NCI-H2029 (cell line): ENCODE data around the gene DYNLRB1.
"Not testable (repeated sequence)": the region's sequence is repeated elsewhere in the genome, so short reads cannot be mapped to it uniquely, and the experiment has no call there.

Experiments
- DNase-seq: peaks from one replicate; lab custom pipeline; 2025; lab: John Stamatoyannopoulos, UW

The DYNLRB1 gene

DNA sequence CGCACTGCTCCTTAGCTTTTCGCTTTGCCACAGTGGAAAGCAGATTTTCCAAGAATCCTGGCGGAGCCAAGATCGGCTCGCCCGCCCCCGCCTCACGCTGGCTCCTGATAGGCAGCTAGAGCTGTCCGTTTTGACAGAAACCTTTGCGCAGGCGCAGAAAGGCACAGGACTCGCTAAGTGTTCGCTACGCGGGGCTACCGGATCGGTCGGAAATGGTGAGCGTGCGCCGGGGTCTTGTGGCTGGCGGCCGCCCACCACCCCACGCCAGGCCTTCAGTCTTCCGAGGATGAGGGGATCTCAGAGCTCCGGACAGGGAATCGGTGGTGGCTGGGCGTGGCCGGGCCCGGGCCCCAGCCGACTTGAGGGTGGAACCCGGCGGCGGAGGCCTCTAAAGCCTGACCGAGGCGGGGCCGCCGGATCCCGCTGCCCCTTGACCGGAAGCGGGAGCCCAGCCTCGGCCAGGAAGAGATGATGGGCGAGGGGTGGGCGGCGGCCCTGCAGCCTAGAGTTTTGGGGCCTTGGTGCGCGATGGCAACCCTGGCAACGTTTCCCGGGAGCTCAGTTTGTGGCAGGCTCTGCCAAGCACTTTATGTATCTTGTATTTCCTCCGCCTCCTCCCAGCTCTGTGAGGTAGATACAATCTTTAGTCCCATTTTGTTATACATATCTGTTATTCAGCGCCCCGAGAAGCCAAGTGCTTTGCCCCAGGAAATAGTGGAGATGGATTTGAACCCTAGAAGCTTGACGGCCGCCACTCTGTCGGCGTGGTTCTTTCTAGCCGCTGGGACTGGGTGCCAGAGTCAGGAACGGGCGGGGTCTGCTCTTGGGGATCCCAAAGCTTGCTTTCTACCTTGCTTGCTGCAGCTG lies at the start of gene DYNLRB1:
Gene DYNLRB1 (plus strand): TSS at position 176 of the 867 bp plus-strand sequence. CDS start 37 bp downstream, at position 213.
- DNase-seq: peak; percentile 94

DNA sequence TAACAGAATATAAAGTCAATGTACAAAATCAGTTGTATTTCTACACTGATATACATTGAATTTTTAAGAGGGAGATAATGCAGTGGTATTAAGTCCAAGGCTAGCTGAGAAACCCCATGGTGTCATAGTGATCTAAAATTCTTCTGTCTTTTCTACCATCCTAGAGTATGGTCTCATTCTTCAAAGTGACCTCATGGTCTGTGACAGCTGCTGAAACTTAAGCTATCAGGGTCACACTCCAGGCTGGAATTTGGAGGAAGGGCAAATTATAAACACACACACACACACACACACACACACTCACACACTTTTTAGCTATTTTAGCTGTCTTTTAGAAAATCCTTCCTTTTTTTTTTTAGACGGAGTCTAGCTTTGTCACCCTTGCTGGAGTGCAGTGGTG lies 47.3 kb upstream of the DYNLRB1 start:
- DNase-seq: no peak

DNA sequence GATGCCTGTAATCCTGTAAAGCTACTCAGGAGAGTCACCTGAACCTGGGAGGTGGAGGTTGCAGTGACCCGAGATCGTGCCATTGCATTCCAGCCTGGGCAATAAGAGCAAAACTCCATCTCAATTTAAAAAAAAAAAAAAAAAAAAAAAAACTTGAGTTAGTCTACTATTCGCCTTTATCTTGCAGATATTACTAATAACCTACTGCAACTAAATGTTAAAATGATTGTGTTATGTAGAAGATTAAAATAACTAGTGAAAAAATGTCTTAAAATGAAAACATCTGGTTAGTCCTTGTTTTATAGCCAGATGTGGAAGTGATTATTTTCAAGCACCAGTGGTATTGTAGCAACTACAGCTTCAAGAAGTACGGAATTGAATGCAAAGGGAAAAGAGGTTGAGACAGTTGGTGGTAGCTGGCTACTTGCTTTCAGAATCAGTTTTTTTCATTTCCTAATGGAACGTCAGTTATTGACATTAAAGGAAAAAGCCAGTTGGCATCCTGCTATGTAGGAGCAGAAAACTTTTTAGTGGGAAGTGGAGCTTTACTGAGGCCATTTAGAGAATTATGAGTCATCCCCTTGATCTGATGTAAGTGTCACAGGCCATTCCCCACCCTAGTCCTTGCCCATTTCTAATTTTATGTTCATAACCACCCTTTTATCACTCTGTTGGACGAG lies 43.8 kb upstream of the DYNLRB1 start:
- no peak for DNase-seq

DNA sequence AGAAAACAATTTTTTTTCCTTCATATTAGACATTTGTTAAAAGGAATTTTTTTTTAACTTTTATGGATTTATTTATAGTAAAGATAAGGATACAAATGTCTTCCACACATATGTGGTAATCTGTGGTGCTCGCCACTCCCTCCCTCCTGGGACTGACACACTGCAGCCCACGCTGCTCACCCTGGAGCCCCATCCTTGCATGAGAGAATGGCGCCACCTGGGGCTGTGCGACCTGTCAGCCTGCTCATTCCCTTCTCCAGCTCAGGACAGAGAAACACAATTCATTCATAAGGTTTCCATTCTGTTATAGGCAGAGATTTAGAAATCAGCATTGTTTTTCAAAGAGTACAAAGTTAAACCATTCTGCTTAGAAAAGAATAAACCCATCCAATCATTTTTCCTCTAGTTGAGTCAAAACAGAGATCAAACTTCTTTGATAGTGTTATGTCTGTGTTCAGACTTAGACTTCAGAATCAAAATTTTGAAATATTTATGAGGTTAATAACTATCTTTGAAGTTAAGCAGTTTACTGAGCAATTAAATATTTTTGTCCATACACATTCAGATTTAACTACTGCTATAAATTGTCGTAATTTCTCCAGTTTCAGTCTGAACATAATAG lies 42.8 kb upstream of the DYNLRB1 start:
- no peak for DNase-seq

DNA sequence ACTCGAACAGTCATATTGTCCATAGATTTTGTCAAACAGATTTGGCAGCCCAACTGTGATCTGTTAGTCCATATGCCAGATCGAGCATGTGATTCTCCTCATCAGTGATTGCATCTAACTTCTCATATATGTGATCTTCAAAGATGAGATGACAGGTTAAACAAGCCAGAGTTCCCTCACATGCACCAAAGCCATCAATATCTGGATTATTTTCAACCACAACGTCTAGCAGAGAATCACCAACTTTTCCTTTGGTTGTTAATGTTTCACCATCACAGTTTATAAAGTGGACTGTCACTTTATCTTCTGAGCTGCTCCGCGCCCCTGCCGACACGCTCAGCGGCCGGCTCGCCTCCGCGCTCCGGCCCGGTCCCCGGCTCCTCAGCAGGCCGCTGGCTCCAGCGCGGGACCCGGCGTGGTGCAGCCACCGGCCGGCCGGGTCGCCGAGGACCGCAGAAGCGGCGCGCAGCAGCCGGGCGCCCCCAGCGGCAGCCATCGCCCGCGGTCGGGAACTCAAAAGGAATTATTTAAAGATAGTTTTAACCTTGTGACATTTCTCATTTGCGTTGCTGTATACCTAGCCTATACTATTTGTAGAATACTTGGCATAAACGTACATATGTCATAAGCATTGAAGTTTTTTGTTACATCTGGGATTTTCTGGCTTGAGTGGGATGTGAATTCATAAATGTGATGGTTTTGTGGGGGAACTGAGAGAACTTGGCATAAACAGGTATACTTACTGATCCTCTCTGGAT lies 40.1 kb upstream of the DYNLRB1 start:
- no peak for DNase-seq

DNA sequence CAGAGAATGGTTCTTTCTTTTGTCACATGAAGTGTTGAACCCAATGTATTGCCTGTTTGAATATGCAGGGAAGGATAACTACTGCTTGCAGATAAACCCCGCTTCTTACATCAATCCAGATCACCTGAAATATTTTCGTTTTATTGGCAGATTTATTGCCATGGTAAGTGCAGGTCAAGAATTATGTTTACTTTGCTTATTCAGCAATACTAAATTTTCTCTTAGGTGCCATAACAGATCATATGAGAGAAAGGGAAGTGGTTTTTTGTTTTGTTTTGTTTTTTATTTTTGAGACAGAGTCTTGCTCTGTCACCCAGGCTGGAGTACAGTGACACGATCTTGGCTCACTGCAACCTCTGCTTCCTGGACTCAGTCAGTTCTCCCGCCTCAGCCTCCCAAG lies 36.6 kb upstream of the DYNLRB1 start:
- DNase-seq: no peak

DNA sequence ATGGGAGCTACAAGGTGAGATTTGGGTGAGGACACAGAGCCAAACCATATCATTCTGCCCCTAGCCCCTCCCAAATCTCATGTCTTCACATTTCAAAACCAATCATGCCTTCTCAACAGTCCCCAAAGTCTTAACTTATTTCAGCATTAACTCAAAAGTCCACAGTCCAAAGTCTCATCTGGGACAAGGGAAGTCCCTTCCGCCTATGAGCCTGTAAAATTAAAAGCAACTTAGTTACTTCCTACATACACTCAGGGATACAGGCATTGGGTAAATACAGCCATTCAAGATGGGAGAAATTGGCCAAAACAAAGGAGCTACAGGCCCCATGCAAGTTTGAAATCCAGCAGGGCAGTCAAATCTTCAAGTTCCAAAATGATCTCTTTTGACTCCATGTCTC lies 34.1 kb upstream of the DYNLRB1 start:
- DNase-seq: not testable (repeated sequence)

DNA sequence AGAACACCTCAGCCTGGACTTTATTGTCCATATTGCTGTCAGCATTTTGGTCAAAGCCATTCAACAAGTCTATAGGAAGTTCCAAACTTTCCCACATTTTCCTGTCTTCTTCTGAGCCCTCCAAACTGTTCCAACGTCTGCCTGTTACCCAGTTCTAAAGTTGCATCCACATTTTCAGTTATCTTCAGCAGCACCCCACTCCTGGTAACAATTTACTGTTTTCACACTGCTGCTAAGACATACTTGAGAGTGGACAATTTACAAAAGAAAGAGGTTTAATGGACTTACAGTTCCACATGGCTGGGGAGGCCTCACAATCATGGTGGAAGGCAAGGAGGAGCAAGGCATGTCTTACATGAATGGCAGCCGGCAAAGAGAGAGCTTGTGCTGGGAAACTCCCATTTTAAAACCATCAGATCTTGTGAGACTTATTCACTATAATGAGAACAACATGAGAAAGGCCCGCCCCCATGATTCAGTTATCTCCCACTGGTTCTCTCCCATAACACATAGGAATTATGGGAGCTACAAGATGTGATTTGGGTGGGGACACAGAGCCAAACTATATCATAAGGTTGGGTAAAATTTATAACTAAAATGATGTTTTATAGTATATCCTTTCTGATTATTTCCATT lies 32.5 kb upstream of the DYNLRB1 start:
- not testable (repeated sequence) for DNase-seq

DNA sequence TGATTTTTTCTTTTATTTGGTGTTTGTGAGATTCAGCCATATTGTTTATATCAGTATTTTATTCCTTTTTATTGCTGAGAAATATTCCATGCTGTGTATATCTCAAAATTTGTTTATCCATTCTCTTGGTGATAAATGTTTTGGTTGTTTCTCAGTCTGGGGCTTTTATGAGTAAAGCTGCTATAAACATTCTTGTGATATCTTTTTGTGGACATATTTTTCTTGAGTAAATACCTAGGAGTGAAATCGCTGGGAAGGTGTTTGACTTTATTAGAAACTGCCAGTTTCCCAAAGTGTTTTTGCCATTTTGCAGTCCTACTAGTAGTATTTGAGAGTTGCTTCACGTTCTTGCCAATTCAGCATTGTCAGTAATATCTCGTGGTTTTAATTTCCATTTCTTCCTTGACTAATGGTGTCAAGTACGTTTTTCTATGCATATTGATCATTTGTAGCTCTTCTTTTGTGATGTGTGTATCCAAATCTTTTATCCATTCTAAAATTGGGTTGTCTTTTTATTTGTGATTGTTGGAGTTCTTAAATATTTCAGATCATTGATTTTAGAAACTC lies 31.1 kb upstream of the DYNLRB1 start:
- no peak for DNase-seq

DNA sequence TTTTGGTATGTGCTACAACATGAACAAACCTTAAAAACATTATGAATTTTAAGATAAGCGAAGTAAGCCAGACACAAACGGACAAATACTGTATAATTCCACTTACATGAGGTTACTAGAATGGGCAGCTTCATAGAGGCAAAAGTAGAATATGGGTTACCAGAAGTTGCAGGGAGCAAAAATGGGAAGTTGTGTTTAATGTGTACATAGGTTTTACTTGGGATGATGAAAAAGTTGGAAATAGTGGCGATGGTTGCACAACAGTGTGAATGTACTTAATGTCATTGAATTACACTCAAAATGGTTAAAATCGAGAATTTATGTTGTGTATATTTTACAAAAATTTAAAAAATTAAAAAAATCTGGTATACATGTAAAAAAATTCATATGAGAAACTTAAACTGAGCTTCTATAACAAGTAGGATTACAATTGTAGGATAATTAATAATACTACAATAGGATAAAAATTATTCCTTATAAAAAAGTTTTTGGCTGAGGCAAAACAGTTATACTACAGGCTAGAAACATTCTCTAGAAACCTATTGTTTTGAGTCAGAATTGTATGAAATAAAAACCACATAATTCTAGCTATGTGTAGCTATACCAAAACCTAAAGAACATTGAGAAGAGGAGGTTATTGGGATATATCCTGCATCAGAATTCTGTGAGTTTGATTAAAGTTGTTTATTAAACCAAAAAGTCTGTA lies 24.8 kb upstream of the DYNLRB1 start:
- DNase-seq: no peak

DNA sequence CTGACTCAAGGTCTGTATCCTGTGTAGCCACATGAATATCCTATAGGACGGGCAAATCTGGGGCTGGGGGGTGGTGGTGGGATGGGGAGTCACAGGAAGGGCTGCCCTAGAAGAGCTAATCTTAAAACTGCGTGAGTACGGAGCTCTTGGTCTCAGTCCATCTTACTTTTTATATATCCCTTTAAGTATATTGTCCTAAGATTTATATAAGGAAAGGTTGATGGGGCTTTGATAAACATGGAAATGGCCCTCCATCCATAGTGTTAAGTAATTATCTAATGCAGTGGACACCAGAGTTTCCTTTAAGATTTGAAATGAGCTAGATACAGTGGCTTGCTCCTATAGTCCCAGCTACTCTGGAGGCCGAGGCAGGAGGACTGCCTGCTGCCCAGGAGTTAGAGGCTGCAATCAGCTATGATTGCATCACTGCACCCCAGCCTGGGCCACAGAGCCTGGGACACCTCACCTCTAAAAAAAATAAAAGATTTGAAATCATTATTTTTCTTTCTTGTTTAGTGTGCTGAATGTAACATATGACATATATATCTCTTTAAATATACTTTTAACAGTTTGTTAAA lies 24.2 kb upstream of the DYNLRB1 start:
- DNase-seq: no peak

DNA sequence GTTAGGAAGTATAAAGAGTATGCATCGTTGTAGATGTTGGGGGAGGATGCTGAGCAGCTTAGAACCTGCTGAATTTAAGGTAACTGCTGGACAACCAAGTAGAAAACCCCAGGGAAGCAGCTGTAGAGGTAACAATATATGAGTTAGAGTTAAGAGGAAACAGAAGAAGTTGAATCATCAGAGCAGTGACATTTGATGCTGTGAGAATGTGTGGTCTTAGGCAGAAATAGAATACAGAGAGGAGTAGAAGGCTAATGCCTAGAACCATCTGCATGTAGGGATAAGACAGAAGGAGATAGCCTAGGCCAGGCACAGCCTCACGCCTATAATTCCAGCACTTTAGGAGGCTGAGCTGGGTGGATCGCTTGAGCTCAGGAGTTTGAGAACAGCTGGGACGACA lies 22.6 kb upstream of the DYNLRB1 start:
- DNase-seq: no peak

DNA sequence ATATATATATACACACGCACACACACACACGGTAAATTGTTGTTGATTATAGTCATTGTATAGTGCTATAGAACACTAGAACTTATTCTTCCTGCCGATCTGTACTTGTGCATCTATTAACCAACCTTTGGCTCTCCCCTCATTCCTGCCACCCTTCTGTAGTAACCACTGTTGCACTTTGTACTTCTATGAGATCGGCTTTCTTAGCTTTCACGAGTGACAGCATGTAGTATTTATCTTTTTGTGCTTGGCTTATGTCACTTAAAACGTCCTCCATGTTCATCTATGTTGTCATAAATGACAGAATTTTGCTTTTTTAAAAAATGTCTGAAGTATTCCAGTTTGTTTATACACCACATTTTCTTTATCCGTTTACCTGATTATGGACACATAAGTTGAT lies 20.9 kb upstream of the DYNLRB1 start:
- DNase-seq: no peak

DNA sequence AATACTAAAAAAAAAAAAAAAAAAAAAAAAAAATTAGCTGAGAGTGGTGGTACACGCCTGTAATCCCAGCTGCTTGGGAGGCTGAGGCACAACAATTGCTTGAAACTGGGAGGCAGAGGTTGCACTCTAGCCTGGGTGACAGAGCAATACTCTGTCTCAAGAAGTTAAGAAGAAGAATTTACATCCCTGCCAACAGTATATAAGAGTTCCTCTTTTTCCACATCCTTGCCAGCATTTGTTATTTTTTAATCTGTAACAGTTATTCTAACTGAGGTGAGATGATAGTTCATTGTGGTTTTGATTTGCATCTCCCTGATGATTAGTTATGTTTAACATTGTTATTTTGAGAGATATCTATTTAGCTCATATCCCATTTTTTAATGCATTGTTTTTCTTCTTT lies 20.3 kb upstream of the DYNLRB1 start:
- DNase-seq: no peak

DNA sequence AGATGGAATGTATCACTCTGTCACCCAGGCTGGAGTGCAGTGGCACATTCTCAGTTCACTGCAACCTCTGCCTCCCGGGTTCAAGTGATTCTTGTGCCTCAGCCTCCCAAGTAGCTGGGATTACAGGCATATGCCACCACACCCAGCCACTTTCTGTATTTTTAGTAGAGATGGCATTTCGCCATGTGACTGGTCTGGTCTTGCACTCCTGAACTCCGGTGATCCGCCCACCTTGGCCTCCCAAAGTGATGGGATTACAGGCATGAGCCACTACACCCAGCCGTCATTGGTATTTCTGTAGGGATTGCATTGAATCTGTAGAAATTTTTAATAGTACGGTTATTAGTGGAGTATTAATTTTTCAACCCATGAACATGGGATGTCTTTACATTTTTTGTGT lies 18.6 kb upstream of the DYNLRB1 start:
- not testable (repeated sequence) for DNase-seq

DNA sequence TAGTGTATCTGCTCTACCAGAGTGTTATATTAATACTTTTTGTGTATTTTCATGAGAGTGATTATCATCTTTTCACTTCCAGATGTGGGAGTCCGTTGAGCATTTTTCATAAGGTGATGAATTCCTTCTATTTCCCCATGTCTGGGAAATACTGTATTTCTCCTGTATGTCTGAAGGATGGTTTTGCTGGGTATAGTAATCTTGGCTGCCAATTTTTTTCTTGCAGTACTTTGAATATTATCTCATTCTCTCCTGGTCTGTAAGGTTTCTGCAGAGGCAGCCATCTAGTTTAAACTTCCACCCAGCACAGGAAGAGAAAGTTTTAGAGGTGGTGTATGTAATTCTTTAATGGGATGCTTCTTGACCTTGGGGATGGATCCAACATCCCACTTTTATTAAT lies 15.4 kb upstream of the DYNLRB1 start:
- DNase-seq: no peak

DNA sequence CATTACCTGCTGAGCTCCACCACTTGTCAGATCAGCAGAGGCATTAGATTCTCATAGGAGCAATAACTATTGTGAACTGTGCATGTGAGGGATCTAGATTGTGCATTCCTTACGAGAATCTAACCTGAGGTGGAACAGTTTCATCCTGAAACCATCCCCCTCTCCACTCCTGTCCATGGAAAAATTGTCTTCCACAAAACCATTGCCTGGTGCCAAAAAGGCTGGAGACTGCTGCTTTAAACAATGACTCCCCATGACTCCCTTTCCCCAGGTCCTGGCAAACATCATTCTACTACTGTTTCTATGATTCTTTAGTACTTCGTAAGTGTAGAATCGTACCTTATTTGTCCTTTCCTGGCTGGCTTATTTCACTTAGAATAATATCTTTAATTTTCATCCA lies 9.7 kb upstream of the DYNLRB1 start:
- DNase-seq: no peak

DNA sequence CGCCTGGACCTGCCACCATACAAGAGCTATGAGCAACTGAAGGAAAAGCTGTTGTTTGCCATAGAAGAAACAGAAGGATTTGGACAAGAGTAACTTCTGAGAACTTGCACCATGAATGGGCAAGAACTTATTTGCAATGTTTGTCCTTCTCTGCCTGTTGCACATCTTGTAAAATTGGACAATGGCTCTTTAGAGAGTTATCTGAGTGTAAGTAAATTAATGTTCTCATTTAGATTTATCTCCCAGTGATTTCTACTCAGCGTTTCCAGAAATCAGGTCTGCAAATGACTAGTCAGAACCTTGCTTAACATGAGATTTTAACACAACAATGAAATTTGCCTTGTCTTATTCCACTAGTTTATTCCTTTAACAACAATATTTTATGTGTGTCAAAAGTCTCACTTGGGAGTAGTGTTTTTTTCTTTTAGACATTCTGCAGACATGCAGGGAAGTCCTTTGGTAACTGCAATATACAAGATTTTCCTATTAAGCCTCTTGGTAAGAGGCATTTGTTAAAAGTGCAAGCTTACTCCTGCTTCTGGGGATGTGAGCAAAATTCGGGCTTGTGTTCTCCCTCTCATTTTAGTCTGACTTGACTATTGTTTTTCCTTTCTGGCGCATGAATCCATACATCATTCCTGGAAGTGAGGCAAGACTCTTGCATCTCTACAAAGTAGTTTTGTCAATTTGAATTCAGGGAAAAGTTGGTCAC lies 8.4 kb upstream of the DYNLRB1 start:
- no peak for DNase-seq

DNA sequence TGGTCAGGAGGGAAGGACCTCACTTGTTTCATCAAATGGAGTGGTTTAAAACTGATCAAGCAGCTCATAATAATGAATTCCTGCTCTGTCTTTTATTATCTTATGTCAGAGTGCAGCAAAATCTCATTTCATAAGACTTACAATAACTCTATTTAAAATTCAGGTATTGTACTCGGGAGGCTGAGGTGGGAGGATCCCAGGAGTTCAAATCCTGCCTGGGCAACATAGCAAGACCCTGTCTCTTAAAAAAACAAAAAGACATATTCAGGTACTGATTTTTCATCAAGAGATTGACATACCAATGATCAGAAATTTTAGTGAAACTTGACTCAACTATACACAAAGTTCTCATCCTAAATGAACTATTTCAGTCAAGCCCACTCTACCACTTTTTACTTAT lies 5.6 kb upstream of the DYNLRB1 start:
- no peak for DNase-seq

DNA sequence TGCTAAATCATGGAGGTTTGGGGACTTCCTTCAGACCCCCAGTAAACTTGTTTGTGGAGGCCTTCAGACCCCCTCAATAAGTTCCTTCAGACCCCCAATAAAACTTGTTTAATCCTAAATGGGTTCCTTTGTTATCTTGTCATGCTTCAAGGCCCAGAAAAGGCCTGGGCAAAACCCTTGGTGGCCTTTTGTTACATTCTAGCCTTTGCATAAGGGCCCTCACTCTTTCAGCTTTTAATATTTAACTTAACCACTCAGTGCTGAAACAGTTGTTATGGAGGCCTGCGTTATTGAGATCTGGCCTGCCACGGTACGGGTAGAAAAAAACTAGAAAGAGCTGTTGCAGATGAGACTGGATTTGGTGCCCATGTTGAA lies 4.3 kb upstream of the DYNLRB1 start:
- DNase-seq: no peak
